Measurements from ENCODE around the gene TNPO2.

TNPO2 gene

GRCh38 chr19:12766051-12766521 lies 42.4 kb upstream of the TNPO2 start:
- H3K4me1 ChIP-seq (ENCODE audit: insufficient read depth, low read length, poor library complexity, severe bottlenecking) = no peaks in the 10 kb centered on the region
- peak overlapping the region; percentile 59 for H3K4me2 ChIP-seq (ENCODE audit: low read depth, low read length, poor library complexity, severe bottlenecking)
- peak overlapping the region; percentile 28; the same call in 1 of the 2 replicates for H2AFZ ChIP-seq (ENCODE audit: low read length)
- H3K79me2 ChIP-seq (ENCODE audit: insufficient read depth, low read length) = no peaks in the 10 kb centered on the region
- no peaks in the 10 kb centered on the region for H3K27me3 ChIP-seq (ENCODE audit: insufficient read depth, low read length, poor library complexity, severe bottlenecking)
- TF ChIP-seq CTCF (conservative IDR thresholded peaks at IDR 0.05; ENCODE audit: low read length) = peak; percentile 55
- no peak for TF ChIP-seq EZH2phosphoT487 (IDR thresholded peaks at IDR 0.05; ENCODE audit: borderline replicate concordance)
- no peak overlapping the region for H3K9ac ChIP-seq (ENCODE audit: low read depth, low read length, poor library complexity, severe bottlenecking)
- peak overlapping the region; percentile 65 for H3K4me3 ChIP-seq (ENCODE audit: low read length, poor library complexity, severe bottlenecking)
- no peaks in the 10 kb centered on the region for H3K36me3 ChIP-seq (ENCODE audit: insufficient read depth, low read length)
- no peaks in the 10 kb centered on the region for H3K9me2 ChIP-seq (replicated peaks; ENCODE audit: low read depth, low read length)
- H3F3A ChIP-seq (ENCODE audit: low read depth) = no peaks in the 10 kb centered on the region
- H3K9me3 ChIP-seq (ENCODE audit: insufficient read depth, low read depth, low read length) = no peaks in the 10 kb centered on the region
- no peaks in the 10 kb centered on the region for H4K20me1 ChIP-seq (ENCODE audit: insufficient read depth, low read length, poor library complexity, severe bottlenecking)

GRCh38 chr19:12764698-12765097 lies 41.0 kb upstream of the TNPO2 start:
- Histone ChIP-seq H3K4me2 (ENCODE audit: low read depth, low read length, poor library complexity, severe bottlenecking) (no peak overlapping the region), H3K27me3 (ENCODE audit: insufficient read depth, low read length, poor library complexity, severe bottlenecking) (no peaks in the 10 kb centered on the region), H3K9me3 (ENCODE audit: insufficient read depth, low read depth, low read length) (no peaks in the 10 kb centered on the region), H3K79me2 (ENCODE audit: insufficient read depth, low read length) (no peaks in the 10 kb centered on the region), H3F3A (ENCODE audit: low read depth) (no peaks in the 10 kb centered on the region), H3K4me3 (ENCODE audit: low read length, poor library complexity, severe bottlenecking) (no peak overlapping the region), H4K20me1 (ENCODE audit: insufficient read depth, low read length, poor library complexity, severe bottlenecking) (no peaks in the 10 kb centered on the region), H3K9me2 (replicated peaks; ENCODE audit: low read depth, low read length) (no peaks in the 10 kb centered on the region), H3K9ac (ENCODE audit: low read depth, low read length, poor library complexity, severe bottlenecking) (no peak overlapping the region), H3K4me1 (ENCODE audit: insufficient read depth, low read length, poor library complexity, severe bottlenecking) (no peaks in the 10 kb centered on the region), H3K36me3 (ENCODE audit: insufficient read depth, low read length) (no peaks in the 10 kb centered on the region), H2AFZ (ENCODE audit: low read length) (no peak overlapping the region)
- TF ChIP-seq CTCF (conservative IDR thresholded peaks at IDR 0.05; ENCODE audit: low read length) (no peak), EZH2phosphoT487 (IDR thresholded peaks at IDR 0.05; ENCODE audit: borderline replicate concordance) (no peak)

- Histone ChIP-seq H3K27me3 (ENCODE audit: insufficient read depth, low read length, poor library complexity, severe bottlenecking) (no peaks in the 10 kb centered on the region), H3F3A (ENCODE audit: low read depth) (no peaks in the 10 kb centered on the region), H3K4me3 (ENCODE audit: low read length, poor library complexity, severe bottlenecking) (no peak overlapping the region), H3K4me1 (ENCODE audit: insufficient read depth, low read length, poor library complexity, severe bottlenecking) (no peaks in the 10 kb centered on the region), H3K9me2 (replicated peaks; ENCODE audit: low read depth, low read length) (no peaks in the 10 kb centered on the region), H3K4me2 (ENCODE audit: low read depth, low read length, poor library complexity, severe bottlenecking) (no peak overlapping the region), H2AFZ (ENCODE audit: low read length) (no peak overlapping the region), H3K79me2 (ENCODE audit: insufficient read depth, low read length) (no peaks in the 10 kb centered on the region), H3K9ac (ENCODE audit: low read depth, low read length, poor library complexity, severe bottlenecking) (no peak overlapping the region), H3K36me3 (ENCODE audit: insufficient read depth, low read length) (no peaks in the 10 kb centered on the region), H3K9me3 (ENCODE audit: insufficient read depth, low read depth, low read length) (no peaks in the 10 kb centered on the region), H4K20me1 (ENCODE audit: insufficient read depth, low read length, poor library complexity, severe bottlenecking) (no peaks in the 10 kb centered on the region)
- no peak for TF ChIP-seq CTCF (conservative IDR thresholded peaks at IDR 0.05; ENCODE audit: low read length)
- no peak for TF ChIP-seq EZH2phosphoT487 (IDR thresholded peaks at IDR 0.05; ENCODE audit: borderline replicate concordance)
Observed at GRCh38 chr19:12763100-12763499, 39.4 kb upstream of the TNPO2 start.
